Measurements from ENCODE around the gene UTS2. TPM values are rescaled to one million over a fixed set of nuclear protein-coding genes. Genes with fewer than 3 reads are reported as not detected.
A peak's percentile ranks its signal among the peaks of the same experiment; 100 is the strongest.

Gene UTS2
- total RNA-seq, 4 donors from 2014 or later, result not detected

DNA sequence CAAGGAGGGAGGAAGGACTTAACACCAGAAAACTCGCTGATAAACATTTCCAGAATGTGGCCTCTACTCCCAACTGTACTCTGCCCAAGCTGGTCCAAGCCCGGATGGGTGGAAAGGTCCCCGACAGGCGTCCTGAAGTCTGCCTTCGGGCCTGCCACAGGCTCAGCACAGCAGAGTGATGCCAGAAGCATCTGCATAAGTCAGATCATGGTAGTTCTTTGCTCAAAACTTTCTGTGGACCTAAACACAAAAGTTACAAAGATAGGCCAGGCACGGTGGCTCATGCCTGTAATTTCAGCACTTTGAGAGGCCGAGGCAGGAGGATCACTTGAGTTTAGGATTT lies 790 bp upstream of the UTS2 start:
- WGBS, result 81% methylated on average over 7 of the region's 7 CpGs

DNA sequence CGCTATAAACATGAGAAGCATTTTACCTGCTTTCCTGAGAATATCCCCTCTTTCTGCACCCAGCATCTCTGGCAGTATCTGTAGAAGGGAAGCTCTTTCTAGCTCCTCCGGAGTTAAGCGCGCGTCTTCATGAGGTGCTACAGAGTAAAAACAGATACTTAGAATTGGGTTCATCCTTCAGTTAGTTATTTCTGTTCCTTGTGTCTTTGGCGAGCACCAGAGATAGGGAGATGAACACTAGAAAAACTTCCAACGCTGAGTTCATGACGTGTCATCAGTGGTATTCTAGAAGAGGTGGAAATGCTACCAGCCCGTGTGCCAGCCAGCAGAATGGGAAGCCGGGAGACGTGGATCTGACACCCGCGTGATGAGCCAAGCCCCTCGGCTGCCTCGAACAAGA lies 2.1 kb downstream of the UTS2 start:
- Histone ChIP-seq H3K27ac (replicated peaks in 1 of 4) (no peak overlapping the region), H3K4me1 (peaks cover 0 to 9% (median 1%) of the 10 kb centered on the region in 4 donors), H3K36me3 (peaks cover 0 to 16% (median 0%) of the 10 kb centered on the region in 4 donors), H3K27me3 (no peaks in the 10 kb centered on the region), H3K4me3 (no peak overlapping the region), H3K9me3 (no peaks in the 10 kb centered on the region)
- peak; percentile 82 for DNase-seq (ENCODE audit: extremely low spot score)
- WGBS, result 90% methylated on average over 15 of the region's 15 CpGs
- intact Hi-C loops (cut with DNase I), result no loop called here
- no peak for TF ChIP-seq POLR2A (IDR thresholded peaks at IDR 0.05; ENCODE audit: low read depth)
- TF ChIP-seq POLR2AphosphoS5 (IDR thresholded peaks at IDR 0.05), result no peak
- TF ChIP-seq, protein P1, sequence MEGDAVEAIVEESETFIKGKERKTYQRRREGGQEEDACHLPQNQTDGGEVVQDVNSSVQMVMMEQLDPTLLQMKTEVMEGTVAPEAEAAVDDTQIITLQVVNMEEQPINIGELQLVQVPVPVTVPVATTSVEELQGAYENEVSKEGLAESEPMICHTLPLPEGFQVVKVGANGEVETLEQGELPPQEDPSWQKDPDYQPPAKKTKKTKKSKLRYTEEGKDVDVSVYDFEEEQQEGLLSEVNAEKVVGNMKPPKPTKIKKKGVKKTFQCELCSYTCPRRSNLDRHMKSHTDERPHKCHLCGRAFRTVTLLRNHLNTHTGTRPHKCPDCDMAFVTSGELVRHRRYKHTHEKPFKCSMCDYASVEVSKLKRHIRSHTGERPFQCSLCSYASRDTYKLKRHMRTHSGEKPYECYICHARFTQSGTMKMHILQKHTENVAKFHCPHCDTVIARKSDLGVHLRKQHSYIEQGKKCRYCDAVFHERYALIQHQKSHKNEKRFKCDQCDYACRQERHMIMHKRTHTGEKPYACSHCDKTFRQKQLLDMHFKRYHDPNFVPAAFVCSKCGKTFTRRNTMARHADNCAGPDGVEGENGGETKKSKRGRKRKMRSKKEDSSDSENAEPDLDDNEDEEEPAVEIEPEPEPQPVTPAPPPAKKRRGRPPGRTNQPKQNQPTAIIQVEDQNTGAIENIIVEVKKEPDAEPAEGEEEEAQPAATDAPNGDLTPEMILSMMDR (IDR thresholded peaks at IDR 0.05), result no peak
- no peak for TF ChIP-seq EP300 (IDR thresholded peaks at IDR 0.05)

More for the DNA sequence above, 790 bp upstream of the UTS2 start:
- intact Hi-C loops (cut with DNase I), result no loop called here
- H3K27ac ChIP-seq (replicated peaks in 1 of 4), result no peak overlapping the region
- H3K4me3 ChIP-seq, result no peak overlapping the region
- peak; percentile 45 for DNase-seq (ENCODE audit: extremely low spot score)
- H3K4me1 ChIP-seq, result no peaks in the 10 kb centered on the region
- H3K9me3 ChIP-seq, result no peaks in the 10 kb centered on the region
- TF ChIP-seq POLR2A (IDR thresholded peaks at IDR 0.05; ENCODE audit: low read depth) (no peak), EP300 (IDR thresholded peaks at IDR 0.05) (no peak), POLR2AphosphoS5 (IDR thresholded peaks at IDR 0.05) (no peak)
- TF ChIP-seq, protein P1 (IDR thresholded peaks at IDR 0.05), result no peak
- no peaks in the 10 kb centered on the region for H3K27me3 ChIP-seq
- peaks cover 0 to 13% (median 0%) of the 10 kb centered on the region in 4 donors for H3K36me3 ChIP-seq

DNA sequence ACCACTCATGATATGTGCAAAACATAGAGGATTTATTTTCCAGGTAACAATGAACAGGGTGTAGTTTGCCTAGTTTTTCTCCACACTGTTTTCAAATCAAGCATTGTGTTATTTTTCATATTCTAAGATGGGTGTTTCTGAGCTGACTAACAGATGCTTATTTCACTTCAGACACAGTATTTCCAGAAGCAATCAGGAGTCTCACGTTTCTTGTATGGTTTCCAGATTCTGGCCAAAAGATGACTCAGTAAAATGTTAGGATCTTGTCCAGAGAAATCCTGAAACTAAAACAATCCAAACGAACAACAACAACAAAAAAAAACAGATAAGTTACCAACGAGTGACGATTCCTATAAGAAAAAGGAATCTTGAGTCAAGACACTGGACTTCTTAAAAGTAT lies 5.3 kb downstream of the UTS2 start:
- Histone ChIP-seq H3K36me3 (peaks cover 10 to 47% (median 23%) of the 10 kb centered on the region in 4 donors), H3K27me3 (no peaks in the 10 kb centered on the region), H3K9me3 (no peaks in the 10 kb centered on the region), H3K4me1 (peaks cover 0 to 9% (median 1%) of the 10 kb centered on the region in 4 donors), H3K27ac (replicated peaks in 1 of 4) (no peak overlapping the region), H3K4me3 (no peak overlapping the region)
- intact Hi-C loops (cut with DNase I), result no loop called here
- WGBS, result 42% methylated on average over 4 of the region's 4 CpGs
- no peak for TF ChIP-seq POLR2AphosphoS5 (IDR thresholded peaks at IDR 0.05)
- TF ChIP-seq POLR2A (IDR thresholded peaks at IDR 0.05; ENCODE audit: low read depth), result no peak
- TF ChIP-seq EP300 (IDR thresholded peaks at IDR 0.05), result no peak
- TF ChIP-seq, protein P1 (IDR thresholded peaks at IDR 0.05), result no peak
- no peak for DNase-seq (ENCODE audit: extremely low spot score)

DNA sequence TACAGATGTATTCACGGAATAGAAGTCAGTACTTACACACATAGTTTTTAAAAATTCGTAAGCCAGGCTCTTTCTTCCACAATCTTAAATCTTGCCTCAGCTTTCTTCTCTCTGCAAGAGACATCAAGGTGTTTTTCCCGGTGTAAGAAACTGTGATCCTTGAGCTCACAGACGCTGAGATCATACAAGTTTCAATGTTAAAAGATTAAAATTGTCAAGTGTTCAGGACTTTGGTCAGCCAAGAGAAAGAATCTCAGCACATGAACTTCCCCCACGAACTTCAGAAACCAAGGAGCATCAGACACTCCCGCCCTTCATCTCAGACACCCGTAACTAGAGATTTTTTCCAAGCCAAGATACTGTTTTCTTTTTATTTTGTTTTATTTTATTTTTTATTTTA lies 6.2 kb downstream of the UTS2 start:
- DNase-seq (ENCODE audit: extremely low spot score), result no peak
- intact Hi-C loops (cut with DNase I), result no loop called here
- H3K27ac ChIP-seq (replicated peaks in 1 of 4), result no peak overlapping the region
- WGBS, result 91% methylated on average over 7 of the region's 7 CpGs
- no peak overlapping the region for H3K4me3 ChIP-seq
- peaks cover 0 to 9% (median 1%) of the 10 kb centered on the region in 4 donors for H3K4me1 ChIP-seq
- no peak for TF ChIP-seq EP300 (IDR thresholded peaks at IDR 0.05)
- TF ChIP-seq POLR2AphosphoS5 (IDR thresholded peaks at IDR 0.05), result no peak
- TF ChIP-seq, protein P1 (IDR thresholded peaks at IDR 0.05), result no peak
- no peak for TF ChIP-seq POLR2A (IDR thresholded peaks at IDR 0.05; ENCODE audit: low read depth)
- peaks cover 16 to 56% (median 32%) of the 10 kb centered on the region in 4 donors for H3K36me3 ChIP-seq
- no peaks in the 10 kb centered on the region for H3K27me3 ChIP-seq
- no peaks in the 10 kb centered on the region for H3K9me3 ChIP-seq

DNA sequence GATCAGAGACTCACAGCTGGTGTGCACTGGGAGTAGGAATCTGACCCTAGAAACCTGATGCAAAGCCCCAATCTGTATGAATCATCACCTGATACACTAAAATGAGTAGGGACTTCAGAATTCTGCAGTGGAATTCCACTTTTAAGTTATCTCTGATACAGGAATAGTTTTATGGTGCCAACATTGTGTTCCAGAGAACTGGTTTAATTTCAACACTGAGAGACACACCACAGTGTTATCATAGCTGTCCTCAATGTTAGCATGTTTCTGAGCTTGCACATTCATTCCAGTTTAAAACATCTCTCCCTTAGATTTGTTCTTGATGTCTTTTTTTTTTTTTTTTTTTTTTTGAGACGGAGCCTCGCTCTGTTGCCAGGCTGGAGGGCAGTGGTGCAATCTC lies 7.1 kb downstream of the UTS2 start:
- intact Hi-C loops (cut with DNase I), result no loop called here
- TF ChIP-seq POLR2AphosphoS5 (IDR thresholded peaks at IDR 0.05), result no peak
- DNase-seq (ENCODE audit: extremely low spot score), result peak; percentile 17
- Histone ChIP-seq H3K9me3 (no peaks in the 10 kb centered on the region), H3K4me3 (no peak overlapping the region), H3K36me3 (peaks cover 20 to 57% (median 41%) of the 10 kb centered on the region in 4 donors), H3K4me1 (peaks cover 0 to 9% (median 1%) of the 10 kb centered on the region in 4 donors), H3K27me3 (no peaks in the 10 kb centered on the region), H3K27ac (replicated peaks in 1 of 4) (no peak overlapping the region)
- WGBS, result 92% methylated on average over 2 of the region's 2 CpGs

All from esophagus muscularis mucosa (tissue), 4 donors.